LHCN-M2 (cell line): Measurements from ENCODE around the gene CD53. TPM values are rescaled to one million over a fixed set of nuclear protein-coding genes. Genes with fewer than 3 reads are reported as not detected.

ENCODE experiments used
- DNase-seq: peaks from one replicate; pipeline ENCODE4 v3.0.0-alpha.2; 2012; ENCODE audit warnings: low read depth
- total RNA-seq: library from RNA; depleted of rRNA; stranded (reverse); fragments of >200 nt; gene quantifications from 2 replicates; pipeline ENCODE4 v1.2.3, GENCODE V29; 2014

Gene CD53
- total RNA-seq, 1 experiment from 2014 or later: not detected

DNA sequence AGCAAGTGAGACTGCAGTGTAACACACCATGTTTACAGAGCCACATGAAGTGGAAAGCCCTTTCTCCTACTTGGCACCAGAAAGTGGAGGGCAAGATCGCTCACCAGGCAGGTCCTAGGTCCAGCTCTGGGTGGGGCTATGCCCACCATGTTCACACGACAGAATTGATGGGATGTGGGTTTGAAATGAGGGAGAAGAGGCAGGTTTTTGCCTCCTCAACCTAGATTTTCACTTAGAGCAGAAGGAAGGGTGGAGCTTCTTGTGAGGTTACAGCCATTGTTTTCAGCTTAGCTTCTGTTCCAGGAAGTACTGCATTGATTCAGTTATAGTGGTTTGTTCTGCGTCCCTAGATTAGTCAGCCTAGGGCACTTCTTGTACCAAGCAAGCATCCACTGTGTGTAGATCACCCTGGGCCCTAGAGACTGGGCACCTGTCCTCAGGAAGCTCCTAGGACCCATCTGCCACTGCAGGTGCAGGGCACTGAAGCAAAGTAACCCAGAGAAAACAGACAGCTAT lies 2.3 kb downstream of the CD53 start:
- no peak for DNase-seq

DNA sequence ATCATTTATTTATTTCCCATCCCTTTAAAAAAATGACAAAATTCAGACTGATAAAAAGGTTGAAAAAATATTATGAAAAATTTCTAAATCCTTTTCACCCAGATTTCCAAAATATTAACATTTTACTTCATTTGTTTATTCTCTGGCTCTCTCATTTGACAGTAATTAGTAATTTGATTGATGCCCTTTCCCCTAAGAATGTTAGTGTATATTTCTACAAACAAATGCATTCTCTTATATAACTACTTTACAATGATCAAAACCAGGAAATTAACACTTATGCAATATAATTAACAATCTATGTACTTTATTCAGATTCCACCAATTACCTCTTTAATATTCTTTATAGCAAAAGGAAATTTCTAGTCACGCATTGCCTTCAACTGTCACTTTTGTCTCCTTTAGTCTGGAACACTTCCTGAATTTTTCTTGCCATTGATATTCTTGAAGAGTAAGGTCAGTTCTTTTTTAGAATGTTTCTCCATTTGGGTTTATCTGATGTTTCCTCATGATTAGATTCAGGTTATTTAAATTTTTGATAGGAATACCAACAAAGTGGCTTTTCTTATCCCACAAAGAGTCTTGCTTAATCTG lies 3.9 kb downstream of the CD53 start:
- no peak for DNase-seq

DNA sequence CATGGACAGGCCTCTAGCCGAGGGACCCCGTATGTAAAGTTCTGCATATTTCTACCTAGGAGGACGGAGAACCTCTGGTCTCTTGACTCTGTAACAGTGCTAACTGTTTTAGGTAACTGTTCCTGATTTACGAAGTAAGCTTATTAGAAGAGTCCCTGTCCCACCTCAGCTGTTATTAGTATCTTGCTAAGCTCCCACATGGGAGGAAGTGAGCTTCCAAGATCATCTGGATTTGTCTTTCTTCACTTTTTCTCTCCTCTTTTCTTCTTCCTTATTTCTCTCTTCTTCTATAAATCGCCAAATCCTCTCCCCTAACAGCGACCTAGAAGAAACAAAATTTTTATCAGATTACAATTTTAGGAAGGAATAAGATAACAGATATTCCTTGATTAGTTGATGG lies 4.4 kb downstream of the CD53 start:
- DNase-seq: no peak

DNA sequence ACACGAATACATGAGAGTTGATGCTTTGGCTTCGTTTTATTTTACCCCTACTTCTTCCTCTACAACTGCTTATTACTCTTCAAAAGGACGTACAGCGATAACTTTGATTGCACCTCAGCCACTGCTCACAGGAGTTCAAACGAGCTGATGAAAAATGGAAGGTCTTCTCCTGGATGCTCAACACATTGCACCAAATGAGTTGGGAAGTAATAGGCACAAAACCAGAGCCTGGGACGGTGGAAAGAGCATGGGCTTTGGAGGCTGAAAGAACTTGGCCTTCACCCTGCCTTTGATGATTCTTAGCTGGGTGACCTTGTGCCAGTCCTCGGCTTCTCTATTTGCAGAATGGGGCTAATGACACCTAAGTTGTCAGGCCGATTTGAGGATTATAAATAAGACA lies 4.8 kb downstream of the CD53 start:
- no peak for DNase-seq

DNA sequence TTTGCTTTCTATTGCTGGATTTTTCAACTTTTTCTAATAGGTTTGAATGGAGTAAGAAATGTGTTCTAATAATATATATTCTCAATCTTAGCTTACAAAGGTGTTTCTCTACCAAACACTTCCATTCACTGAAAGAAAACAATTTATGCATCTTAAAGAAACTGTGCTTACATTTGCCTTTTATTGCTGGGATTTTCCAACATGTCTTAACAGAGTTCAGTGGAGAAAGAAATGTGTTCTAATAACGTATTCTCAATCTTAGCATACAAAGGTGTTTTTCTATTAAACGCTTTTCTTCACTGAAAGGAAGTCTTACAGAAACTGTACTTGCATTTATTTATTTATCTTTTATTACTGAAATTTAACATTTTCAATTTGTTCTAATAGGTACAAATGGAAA lies 5.6 kb downstream of the CD53 start:
- no peak for DNase-seq

DNA sequence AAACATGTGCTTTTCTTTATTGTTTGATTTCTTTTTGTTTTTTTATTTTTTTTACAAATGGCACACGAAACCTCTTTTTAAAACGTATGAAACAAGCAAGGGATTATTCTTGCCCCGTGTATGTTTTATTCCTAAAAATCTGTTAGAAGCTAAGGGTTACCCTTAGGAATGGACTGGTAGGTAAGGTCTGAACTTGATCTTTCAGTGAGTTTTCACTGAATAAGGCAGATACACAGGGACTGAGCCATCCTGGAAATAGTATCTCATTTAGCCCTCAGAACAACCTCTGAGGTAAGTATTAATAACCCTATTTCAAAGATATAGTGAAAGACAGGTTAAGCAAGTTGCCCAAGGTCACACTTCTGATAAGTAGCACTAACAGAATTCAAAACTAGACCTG lies 6.0 kb downstream of the CD53 start:
- DNase-seq: no peak

DNA sequence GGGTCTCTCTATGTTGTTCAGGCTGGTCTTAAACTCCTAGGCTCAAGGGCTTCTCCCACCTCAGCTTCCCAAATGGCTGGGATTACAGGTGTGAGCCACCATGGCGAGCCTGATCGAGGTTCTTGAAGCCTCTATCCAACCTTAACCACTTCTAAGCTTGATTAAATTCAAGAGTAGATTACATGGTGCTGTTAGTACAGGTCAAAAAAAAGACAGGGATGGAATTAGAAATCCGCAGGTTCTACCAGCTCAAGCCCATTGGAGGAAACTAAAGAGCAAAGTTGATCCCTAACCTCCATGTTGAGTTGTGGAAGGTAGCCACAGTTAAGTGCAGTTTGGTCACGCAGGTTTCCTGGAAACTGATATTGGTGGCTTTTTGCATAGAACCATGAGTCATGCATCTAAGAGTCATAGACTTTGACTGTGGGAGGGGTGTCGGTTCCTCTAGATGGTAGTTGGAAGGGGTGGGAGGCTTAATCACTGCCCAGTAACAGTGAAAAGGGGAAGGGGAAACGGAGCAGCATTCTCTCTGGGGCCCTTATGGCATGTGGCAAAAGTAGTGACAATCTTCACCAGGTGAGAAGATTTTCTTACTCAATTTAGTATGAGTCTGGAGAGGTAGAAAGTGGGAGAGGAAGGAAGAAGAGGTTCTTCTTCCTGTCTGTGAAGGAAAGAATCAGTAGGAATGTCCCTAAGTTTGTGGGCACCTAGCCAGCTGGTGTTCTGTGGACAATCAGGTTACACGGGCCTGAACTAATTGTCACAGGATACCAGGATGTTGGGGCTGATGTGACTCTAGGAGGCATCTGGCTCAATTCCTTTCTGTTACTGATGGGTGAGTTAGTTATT lies 7.0 kb downstream of the CD53 start:
- no peak for DNase-seq

DNA sequence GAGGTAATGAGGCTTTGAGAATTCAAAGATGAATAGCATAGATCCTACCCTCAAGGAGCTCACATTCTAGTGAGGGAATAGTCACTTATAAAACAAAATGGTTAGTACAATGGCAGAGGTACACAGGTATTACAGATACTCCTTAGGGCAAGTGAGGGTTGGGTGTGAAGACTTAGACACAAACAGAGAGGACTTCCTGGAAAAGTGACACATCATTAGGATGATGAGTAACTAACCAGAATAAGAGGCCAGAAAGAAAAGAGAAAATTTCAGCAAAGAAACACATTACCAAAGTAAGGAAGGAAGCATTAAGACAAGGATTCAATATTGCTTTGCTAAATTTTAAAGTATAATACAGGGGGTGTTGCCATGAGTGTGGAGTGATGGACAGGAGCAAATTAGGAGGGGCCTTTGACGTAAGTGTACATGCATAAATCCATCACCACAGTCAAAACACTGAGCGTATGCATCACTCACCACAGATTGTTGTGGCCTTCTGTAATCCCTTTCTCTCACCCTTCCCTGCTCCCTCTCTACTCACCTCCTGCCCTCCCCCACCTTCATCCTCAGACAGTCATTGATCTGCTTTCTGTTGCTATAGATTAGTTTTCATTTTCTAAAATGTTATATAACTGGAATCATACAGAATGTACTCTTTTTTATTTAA lies 7.9 kb downstream of the CD53 start:
- peak; percentile 14 for DNase-seq

DNA sequence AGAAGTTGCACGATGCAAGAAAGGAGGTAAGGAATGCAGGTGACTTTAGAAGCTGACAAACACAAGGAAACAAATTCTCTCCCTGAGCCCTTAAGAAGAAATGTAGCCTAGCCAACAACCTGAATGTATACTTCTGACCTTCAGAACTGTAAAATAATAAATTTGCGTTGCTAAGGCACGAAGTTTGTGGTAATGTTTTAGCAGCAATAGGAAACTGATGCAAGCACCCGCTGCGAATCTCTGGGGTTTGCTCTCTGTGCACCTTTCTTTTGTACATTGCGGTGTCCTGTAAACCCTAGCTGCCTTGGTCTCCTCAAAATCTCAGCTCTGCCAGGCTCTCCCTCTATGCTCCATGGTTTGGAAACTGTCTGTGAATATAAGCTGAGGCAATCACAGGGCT lies 15.1 kb downstream of the CD53 start:
- no peak for DNase-seq

DNA sequence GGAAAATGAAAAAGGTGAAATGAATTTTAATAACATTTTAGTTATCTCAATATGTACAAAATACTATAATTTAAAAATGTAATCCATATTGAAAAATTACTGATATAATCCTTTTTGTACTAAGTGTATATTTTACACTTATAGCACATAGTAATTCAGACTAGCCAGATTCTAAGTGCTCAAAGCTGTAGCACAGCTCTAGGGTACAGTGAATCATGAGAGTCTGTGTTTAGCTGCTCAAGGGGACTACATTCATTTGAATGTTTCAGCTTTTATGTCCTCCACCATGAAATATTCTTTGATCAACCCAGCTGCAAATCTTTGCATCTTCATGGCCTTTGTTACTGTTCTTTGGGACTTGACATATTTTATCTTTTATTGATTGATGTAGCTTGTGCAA lies 15.7 kb downstream of the CD53 start:
- DNase-seq: no peak

DNA sequence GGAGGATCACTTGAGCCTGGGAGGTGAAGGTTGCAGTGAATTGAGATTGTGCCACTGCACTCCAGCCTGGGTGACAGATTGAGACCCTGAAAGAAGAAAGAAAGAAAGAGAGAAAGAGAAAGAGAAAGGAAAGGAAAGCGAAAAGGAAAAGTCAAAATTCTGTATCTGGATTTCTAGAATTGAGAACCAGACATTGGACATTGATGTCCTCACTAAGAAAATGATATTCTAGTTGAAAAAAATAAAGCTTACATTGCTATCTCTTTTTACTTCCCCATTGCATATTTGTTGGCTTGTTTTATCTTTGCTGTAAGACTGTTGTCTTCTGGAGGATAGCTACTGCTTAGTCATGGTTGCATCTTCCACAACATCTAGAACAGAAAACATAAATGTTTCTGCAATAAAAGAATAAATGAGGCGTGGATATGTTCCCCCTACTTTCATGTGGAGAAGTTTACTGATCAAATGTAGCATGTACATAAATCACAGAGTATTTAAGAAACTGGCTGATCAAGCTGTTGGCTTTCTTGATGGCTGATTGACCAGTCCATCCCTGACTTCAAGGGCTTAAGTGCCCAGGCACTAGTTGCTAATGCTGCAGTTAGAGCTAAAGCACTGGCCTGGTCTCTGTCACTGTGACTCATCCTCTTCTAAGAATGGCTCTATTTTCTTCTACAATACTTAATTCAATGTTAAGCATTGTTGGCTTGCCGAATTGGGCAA lies 17.7 kb downstream of the CD53 start:
- DNase-seq: no peak

DNA sequence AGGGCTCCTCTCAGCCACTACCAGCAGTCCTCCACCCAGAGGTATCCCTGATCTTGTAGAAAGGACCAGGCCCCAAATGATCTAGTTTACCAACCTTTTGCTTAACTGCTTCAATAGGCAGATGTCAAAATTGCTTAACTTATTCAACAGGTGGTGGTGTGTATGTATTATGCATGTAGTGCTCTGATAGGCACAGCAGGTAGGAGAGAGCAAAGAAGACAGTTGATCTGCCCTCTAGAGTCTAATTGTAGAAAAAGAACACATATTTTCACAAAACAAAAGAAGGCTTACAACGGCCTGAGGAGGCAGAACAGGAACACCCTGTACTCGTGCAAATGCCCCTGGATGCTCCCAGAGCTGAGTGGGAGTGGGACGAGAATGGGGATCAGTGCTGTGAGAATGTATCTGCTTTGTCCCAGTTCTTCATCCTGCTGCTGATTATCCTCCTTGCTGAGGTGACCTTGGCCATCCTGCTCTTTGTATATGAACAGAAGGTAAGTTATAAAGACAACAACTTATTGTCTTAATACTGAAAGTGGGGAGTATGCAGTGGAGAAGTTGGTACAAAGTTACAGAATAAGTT lies 21.1 kb downstream of the CD53 start:
- DNase-seq: no peak

DNA sequence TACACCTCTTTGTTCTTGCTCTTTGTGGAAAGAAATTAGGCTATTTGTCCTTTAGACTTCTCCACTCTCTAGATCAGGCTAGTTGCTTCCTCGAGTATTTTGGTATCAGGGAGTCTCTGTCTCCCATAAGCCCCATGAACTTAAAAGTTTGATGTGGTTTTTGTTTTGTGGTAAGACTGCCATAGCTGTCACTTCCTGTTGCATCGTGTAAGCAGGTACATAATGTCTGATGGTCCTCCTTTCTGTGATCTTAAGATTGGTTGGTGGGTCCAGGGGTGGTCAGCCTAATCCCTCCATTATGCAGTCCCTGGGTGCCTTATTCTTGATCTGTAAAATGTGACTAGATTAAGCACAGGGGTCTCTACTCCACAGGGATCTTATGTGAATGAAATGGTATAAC lies 23.1 kb downstream of the CD53 start:
- DNase-seq: no peak

DNA sequence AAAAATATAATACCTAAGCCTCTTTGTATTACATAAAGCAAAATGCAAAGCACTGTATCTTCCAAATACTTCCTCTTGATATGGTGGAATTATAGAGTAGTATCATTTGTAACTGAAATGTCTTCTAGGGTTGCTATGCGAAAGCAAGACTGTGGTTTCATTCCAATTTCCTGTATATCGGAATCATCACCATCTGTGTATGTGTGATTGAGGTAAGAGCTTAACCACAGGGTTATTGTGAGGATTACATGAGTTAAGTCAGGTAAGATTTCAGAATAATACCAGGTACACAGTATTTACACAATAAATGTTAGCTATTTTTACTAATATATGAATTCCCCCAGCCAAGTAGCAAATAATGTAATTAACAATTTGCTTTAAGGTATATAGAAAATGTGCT lies 24.7 kb downstream of the CD53 start:
- no peak for DNase-seq

DNA sequence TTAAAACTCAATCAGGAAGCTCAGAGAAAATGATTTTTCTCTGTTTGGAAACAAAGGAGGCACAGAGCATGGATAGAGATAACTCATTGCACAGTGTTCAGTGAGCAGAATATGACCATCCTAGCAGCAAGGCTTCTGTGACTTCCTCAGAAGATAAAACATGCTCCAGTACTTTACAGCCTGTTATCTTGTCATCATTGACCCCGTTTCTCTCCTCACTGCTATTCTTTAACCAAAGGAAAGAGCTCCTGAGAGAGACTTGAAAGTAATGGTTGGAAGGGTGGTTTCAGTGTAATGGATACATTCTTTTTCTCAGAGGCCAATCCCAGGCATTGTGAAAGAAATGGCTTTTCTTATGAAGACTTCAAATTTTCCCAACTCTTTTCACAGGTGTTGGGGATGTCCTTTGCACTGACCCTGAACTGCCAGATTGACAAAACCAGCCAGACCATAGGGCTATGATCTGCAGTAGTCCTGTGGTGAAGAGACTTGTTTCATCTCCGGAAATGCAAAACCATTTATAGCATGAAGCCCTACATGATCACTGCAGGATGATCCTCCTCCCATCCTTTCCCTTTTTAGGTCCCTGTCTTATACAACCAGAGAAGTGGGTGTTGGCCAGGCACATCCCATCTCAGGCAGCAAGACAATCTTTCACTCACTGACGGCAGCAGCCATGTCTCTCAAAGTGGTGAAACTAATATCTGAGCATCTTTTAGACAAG lies 25.9 kb downstream of the CD53 start:
- no peak for DNase-seq

DNA sequence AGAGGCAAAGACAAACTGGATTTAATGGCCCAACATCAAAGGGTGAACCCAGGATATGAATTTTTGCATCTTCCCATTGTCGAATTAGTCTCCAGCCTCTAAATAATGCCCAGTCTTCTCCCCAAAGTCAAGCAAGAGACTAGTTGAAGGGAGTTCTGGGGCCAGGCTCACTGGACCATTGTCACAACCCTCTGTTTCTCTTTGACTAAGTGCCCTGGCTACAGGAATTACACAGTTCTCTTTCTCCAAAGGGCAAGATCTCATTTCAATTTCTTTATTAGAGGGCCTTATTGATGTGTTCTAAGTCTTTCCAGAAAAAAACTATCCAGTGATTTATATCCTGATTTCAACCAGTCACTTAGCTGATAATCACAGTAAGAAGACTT lies 26.5 kb downstream of the CD53 start:
- no peak for DNase-seq

DNA sequence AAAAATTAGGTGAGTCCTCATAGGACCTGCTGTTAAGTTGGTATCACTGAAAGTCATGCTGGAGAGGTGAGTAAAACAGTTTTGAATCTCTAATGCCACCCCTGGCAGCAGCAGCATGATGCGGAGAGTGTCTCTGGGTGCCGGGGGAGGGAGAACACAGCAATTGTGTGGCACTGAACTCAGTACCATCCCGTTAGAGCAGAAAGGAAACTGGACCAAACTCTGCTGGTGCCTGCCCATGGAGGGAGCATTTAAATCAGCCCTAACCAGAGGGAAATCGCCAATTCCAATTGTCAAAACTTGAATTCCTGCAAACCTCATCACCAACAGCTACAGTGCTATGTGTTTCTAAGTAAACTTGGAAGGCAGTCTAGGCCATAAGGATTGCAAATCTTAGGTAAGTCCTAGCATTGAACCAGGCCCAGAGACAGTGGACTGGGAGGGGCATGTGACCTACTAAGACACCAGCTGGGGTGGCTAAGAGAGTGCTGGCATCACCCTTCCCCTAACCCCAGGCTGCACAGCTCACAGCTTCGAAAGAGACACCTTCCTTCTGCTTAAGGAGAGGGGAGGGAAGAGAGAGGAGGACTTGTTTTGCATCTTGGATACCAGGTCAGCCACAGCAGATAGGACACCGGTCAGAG lies 30.0 kb downstream of the CD53 start:
- no peak for DNase-seq

DNA sequence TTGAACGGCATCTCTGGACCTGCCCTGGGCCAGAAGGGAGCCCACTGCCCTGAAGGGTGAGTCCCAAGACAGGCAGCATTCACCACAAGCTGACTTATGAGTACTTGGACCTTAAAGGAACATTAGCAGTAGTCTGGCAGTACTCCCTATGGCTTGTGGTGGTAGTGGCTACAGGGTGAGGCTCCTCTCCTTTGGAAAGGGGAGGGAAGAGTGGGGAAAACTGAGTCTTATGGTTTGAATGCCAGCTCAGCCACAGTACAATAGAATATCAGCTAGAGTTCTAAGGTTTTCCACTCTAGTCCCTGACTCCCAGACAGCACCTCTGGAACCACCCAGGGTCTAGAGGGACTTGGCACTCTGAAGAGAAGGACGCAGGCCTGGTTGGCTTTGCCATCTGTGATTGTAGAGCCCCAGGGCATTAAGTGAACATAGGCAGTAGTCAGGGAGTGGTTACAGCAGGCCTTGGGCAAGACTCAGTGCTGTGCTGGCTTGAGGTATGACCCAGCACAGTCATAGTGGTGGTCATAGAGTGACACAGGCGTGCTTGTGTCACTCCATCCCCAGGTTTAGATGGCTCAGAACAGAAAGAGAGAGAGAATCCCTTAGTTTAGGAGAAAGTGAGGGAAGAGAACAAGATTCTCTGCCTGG lies 31.0 kb downstream of the CD53 start:
- no peak for DNase-seq

DNA sequence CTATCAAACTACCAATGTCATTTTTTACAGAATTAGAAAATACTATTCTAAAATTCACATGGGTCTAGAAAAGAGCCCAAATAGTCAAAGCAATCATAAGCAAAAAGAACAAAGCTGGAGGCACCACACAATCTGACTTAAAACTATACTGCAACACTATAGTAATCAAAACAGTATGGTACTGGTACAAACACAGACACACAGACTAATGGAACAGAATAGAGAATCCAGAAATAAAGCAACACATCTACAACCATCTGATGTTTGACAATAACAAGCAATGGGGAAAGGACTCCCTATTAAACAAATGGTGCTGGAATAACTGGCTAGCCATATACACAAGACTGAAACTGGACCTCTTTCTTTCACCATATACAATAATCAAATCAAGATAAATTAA lies 39.8 kb downstream of the CD53 start:
- DNase-seq: no peak

DNA sequence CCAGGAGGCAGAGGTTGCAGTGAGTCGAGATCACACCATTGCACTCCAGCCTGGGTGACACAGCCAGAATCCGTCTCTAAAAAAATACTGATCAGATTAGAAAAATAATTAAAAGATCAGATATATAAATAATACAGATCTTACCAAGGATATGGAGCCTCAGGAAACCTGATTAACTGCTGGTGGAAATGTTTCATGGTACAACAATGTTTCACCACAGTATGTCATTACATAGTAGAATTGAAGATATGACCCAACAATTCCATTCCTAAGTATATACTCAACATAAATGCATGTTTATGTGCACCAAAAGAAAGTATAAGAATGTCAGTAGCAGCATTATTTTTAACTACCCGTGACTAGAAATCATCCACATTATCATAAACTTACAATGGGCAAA lies 41.7 kb downstream of the CD53 start:
- DNase-seq: no peak
